MM.1S (cell line): ENCODE results near the gene DDX4.

Source experiments
- EZH2 ChIP-seq: fragments of 300-600 bp; sonication (generic); optimal IDR thresholded peaks from 2 replicates; pipeline ENCODE3; 2017; ENCODE audit warnings: low read depth, mild to moderate bottlenecking, antibody characterized with exemption, low read length, mixed read lengths
- EZH2phosphoT487 ChIP-seq: fragments of 300-600 bp; sonication (generic); IDR thresholded peaks from 2 replicates; pipeline ENCODE4 v1.6.1; 2018; ENCODE audit warnings: antibody characterized with exemption, low read length
- TF ChIP-seq, protein P1 (sequence below): fragments of 300-600 bp; sonication (generic); IDR thresholded peaks from 2 replicates; pipeline ENCODE4 v1.5.1; 2016; ENCODE audit warnings: antibody characterized with exemption, low read length, mixed read lengths

DNA sequence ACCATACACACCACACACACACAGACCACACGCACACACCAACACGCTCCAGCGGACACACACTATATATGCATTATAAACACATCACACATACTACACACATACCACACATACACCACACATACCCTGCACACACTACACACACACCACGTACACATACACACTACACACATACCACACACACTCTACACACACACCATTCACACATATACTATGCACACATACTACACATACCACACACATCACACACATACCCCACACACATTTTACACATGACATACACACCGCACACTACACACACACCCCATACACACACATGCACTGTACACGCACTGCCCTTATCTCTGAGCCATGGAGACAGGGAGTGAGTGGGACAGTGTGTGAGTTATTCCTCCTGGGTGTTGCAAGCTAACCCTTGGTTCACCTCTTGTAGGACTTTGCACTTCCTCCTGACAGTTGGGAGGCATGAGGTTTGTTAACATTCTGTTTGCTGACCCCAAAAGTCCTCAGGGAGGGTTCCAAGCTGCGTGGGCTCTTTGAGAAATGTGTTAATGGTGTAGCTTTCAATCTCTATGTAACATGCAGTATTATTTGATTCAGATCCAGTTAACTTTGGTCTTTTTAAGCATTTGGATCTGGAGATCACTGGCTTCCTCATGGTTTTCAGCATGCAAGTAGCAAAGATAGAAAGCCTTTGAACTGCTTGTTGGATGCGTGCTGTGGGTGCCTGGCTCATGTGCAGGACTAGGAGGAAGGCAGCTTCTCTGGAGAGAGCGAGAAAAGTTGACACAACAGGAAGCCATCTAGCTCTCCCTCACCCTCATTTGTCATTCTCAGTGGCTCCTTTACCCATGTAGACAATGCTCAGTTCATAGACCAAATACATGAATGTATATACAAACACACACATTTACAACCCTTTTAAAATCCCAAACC lies 127.0 kb downstream of the DDX4 start:
- TF ChIP-seq EZH2 (no peak), EZH2phosphoT487 (no peak)
- TF ChIP-seq, protein P1, sequence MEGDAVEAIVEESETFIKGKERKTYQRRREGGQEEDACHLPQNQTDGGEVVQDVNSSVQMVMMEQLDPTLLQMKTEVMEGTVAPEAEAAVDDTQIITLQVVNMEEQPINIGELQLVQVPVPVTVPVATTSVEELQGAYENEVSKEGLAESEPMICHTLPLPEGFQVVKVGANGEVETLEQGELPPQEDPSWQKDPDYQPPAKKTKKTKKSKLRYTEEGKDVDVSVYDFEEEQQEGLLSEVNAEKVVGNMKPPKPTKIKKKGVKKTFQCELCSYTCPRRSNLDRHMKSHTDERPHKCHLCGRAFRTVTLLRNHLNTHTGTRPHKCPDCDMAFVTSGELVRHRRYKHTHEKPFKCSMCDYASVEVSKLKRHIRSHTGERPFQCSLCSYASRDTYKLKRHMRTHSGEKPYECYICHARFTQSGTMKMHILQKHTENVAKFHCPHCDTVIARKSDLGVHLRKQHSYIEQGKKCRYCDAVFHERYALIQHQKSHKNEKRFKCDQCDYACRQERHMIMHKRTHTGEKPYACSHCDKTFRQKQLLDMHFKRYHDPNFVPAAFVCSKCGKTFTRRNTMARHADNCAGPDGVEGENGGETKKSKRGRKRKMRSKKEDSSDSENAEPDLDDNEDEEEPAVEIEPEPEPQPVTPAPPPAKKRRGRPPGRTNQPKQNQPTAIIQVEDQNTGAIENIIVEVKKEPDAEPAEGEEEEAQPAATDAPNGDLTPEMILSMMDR, result no peak
